GM12864 (cell line): Measurements from ENCODE around the gene CC2D2B.
A peak's percentile ranks its signal among the peaks of the same experiment; 100 is the strongest.

ENCODE experiments used
- DNase-seq: peaks from one replicate; pipeline ENCODE4 v3.0.0-alpha.2; 2011; ENCODE audit warnings: low read depth
- H3K4me3 ChIP-seq: 2 replicates; pipeline ENCODE4 v1.5.1; 2011; ENCODE audit warnings: mild to moderate bottlenecking, low read depth, low read length, control low read depth
- CTCF ChIP-seq: IDR thresholded peaks from 2 replicates; pipeline ENCODE4 v1.5.1; 2011; ENCODE audit warnings: low read depth, mild to moderate bottlenecking, moderate library complexity, low read length, control low read depth, inconsistent platforms; ENCODE audit errors: missing control alignments

CC2D2B gene

GRCh38 chr10:96025566-96025965 is 117.8 kb downstream of the CC2D2B start:
- peak; percentile 67 for TF ChIP-seq CTCF
- no peak overlapping the region for H3K4me3 ChIP-seq
- no peak for DNase-seq

GRCh38 chr10:96034625-96035024 is 126.8 kb downstream of the CC2D2B start:
- no peak for TF ChIP-seq CTCF
- H3K4me3 ChIP-seq: no peak overlapping the region
- DNase-seq: no peak

- DNase-seq: no peak
- H3K4me3 ChIP-seq: no peak overlapping the region
- TF ChIP-seq CTCF: no peak
Observed at GRCh38 chr10:96038476-96039387, 131.0 kb downstream of the CC2D2B start.

GRCh38 chr10:96041146-96041545 is 133.4 kb downstream of the CC2D2B start:
- DNase-seq: no peak
- no peak for TF ChIP-seq CTCF
- H3K4me3 ChIP-seq: no peak overlapping the region

GRCh38 chr10:96043033-96043892 is 135.5 kb downstream of the CC2D2B start, which contains the start of gene CCNJ:
Gene CCNJ, plus strand, starts transcription at chr10:96043583. Its CDS starts 811 bp downstream, at chr10:96044394.
- peak within 1 kb of the TSS; percentile 72 for H3K4me3 ChIP-seq
- no peak for TF ChIP-seq CTCF
- DNase-seq: no peak

- no peak for DNase-seq
- no peak for TF ChIP-seq CTCF
- peak overlapping the region; percentile 72 for H3K4me3 ChIP-seq
Observed at GRCh38 chr10:96043893-96044715, 136.3 kb downstream of the CC2D2B start.
